ENCODE data around the gene NAGS.
A peak's percentile ranks its signal among the peaks of the same experiment; 100 is the strongest.
"Not testable (repeated sequence)": the region's sequence is repeated elsewhere in the genome, so short reads cannot be mapped to it uniquely, and the experiment has no call there.

NAGS gene

GRCh38 chr17:44039829-44040635 is 35.6 kb downstream of the NAGS start:
- DNase-seq: no peak

GRCh38 chr17:44043272-44043696 is 38.9 kb downstream of the NAGS start:
- no peak for DNase-seq

- DNase-seq: no peak
Measured at GRCh38 chr17:44044071-44044470, 39.6 kb downstream of the NAGS start.

GRCh38 chr17:44045486-44045885 is 41.1 kb downstream of the NAGS start:
- DNase-seq: no peak

- DNase-seq: not testable (repeated sequence)
Measured at GRCh38 chr17:44046893-44047292, 42.5 kb downstream of the NAGS start.

- DNase-seq: no peak
Measured at GRCh38 chr17:44049294-44050060, 45.1 kb downstream of the NAGS start.

- peak; percentile 68 for DNase-seq
Measured at GRCh38 chr17:44053125-44053872, 48.9 kb downstream of the NAGS start.

Measured in hematopoietic multipotent progenitor cell treated with erythropoietin and hydrocortisone succinate and interleukin-3 and kit ligand, for 6 days (in vitro differentiated cells).